Measurements from ENCODE around the gene SMIM28. TPM values are rescaled to one million over a fixed set of nuclear protein-coding genes. Genes with fewer than 3 reads are reported as not detected.

SMIM28 gene
- total and polyA plus RNA-seq, 2 donors (not counting 3 experiments of a cell fraction or from before 2014, with no cell fraction given), result not detected

DNA sequence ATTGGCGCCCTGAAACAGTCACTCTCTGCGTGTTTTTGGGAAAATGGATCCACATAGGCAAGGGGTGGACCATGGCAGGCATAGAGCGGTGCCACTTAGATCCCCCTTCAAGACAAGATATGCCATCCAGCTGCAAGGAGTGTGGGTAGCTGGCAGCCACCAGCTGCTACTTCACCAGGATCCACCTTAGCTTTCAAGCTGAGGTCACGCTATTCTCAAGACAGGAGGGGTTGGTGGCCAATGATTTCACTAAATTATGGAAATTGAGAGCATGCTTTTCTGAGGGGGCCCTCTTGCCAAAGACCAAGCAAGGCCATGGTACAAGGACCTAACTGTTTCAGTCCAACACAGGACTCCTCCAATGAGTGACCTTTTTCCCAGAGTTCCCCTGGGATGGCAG lies 42.7 kb downstream of the SMIM28 start:
- TF ChIP-seq FOS (IDR thresholded peaks at IDR 0.05; ENCODE audit: borderline replicate concordance, insufficient read depth, low read length) (no peak), MYC (IDR thresholded peaks at IDR 0.05; ENCODE audit: low read depth, low read length) (no peak), POLR2AphosphoS5 (IDR thresholded peaks at IDR 0.05; ENCODE audit: insufficient read depth, low read depth, low read length) (no peak), POLR2A (IDR thresholded peaks at IDR 0.05; ENCODE audit: low read depth, low read length) (no peak), EZH2 (IDR thresholded peaks at IDR 0.05; ENCODE audit: borderline replicate concordance, low read depth, low read length, severe bottlenecking) (no peak), JUN (IDR thresholded peaks at IDR 0.05; ENCODE audit: borderline replicate concordance, insufficient read depth, insufficient read length, low read depth) (no peak), GATA2 (IDR thresholded peaks at IDR 0.05; ENCODE audit: insufficient read depth, insufficient read length, low read depth, low read length) (no peak)
- TF ChIP-seq, protein P1, sequence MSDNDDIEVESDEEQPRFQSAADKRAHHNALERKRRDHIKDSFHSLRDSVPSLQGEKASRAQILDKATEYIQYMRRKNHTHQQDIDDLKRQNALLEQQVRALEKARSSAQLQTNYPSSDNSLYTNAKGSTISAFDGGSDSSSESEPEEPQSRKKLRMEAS (IDR thresholded peaks at IDR 0.05; ENCODE audit: insufficient read depth, insufficient read length), result no peak
- TF ChIP-seq, protein P2, sequence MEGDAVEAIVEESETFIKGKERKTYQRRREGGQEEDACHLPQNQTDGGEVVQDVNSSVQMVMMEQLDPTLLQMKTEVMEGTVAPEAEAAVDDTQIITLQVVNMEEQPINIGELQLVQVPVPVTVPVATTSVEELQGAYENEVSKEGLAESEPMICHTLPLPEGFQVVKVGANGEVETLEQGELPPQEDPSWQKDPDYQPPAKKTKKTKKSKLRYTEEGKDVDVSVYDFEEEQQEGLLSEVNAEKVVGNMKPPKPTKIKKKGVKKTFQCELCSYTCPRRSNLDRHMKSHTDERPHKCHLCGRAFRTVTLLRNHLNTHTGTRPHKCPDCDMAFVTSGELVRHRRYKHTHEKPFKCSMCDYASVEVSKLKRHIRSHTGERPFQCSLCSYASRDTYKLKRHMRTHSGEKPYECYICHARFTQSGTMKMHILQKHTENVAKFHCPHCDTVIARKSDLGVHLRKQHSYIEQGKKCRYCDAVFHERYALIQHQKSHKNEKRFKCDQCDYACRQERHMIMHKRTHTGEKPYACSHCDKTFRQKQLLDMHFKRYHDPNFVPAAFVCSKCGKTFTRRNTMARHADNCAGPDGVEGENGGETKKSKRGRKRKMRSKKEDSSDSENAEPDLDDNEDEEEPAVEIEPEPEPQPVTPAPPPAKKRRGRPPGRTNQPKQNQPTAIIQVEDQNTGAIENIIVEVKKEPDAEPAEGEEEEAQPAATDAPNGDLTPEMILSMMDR (IDR thresholded peaks at IDR 0.05; ENCODE audit: extremely low read depth in 1 of 2, insufficient read depth in 1 of 2, low read depth in 1 of 2, low read length in 2 of 2), result no peak
- Histone ChIP-seq H3K27me3 (ENCODE audit: control insufficient read depth in 2 of 2, insufficient read depth in 2 of 2, low read length in 2 of 2) (no peaks in the 10 kb centered on the region), H3K36me3 (ENCODE audit: control insufficient read depth in 2 of 2, extremely low read depth in 1 of 2, insufficient read depth in 2 of 2, low read length in 2 of 2) (peaks cover 5 to 7% of the 10 kb centered on the region in 2 experiments), H4K20me1 (replicated peaks; ENCODE audit: control insufficient read depth, extremely low read depth, insufficient read depth, low read length) (no peaks in the 10 kb centered on the region), H3K4me2 (ENCODE audit: insufficient read depth, low read length) (no peak overlapping the region), H3K9me3 (replicated peaks; ENCODE audit: control insufficient read depth, insufficient read depth, low read length) (no peaks in the 10 kb centered on the region), H3K9ac (replicated peaks; ENCODE audit: extremely low read depth, insufficient read depth, low read length) (no peak overlapping the region), H3K4me1 (ENCODE audit: control insufficient read depth, extremely low read depth, insufficient read depth, low read length) (peaks cover 12% of the 10 kb centered on the region), H2AFZ (ENCODE audit: low read depth, low read length) (no peak overlapping the region), H3K27ac (ENCODE audit: insufficient read depth, low read depth, low read length) (no peak overlapping the region), H3K9me1 (replicated peaks; ENCODE audit: control insufficient read depth, extremely low read depth, insufficient read depth, low read length) (no peaks in the 10 kb centered on the region), H3K4me3 (replicated peaks in 1 of 3; ENCODE audit: insufficient read depth in 1 of 3, low read depth in 1 of 3, low read length in 3 of 3) (no peak overlapping the region), H3K79me2 (ENCODE audit: control insufficient read depth, insufficient read depth, low read length) (no peaks in the 10 kb centered on the region)
- intact Hi-C loops (cut with micrococcal nuclease) (loop anchor here (10.0 kb wide), 1 partner anchor 274 kb away; no protein-coding TSS in a partner anchor), dilution Hi-C loops (cut with MboI; ENCODE audit: extremely low pct_ligation_motif_present, low sequenced_read_pairs) (no loop called here)
- FAIRE-seq (no peak), DNase-seq (ENCODE audit: low read depth, low spot score) (no peak)
- ChIA-PET CTCF (interaction anchor here (0.9 kb wide), 1 partner anchor 304 kb away, joined by 3 read pairs; no protein-coding TSS in a partner anchor), POLR2A (no interaction called here)
- BruUV-seq (replicated peaks), result no TSS peak
